Measurements from ENCODE around the gene KLRC4. TPM values are rescaled to one million over a fixed set of nuclear protein-coding genes. Genes with fewer than 3 reads are reported as not detected.

KLRC4 gene
- total and polyA plus RNA-seq, 2 of the 8 experiments (the other 6 are each of a cell fraction or from before 2014, with no cell fraction given) = not detected

DNA sequence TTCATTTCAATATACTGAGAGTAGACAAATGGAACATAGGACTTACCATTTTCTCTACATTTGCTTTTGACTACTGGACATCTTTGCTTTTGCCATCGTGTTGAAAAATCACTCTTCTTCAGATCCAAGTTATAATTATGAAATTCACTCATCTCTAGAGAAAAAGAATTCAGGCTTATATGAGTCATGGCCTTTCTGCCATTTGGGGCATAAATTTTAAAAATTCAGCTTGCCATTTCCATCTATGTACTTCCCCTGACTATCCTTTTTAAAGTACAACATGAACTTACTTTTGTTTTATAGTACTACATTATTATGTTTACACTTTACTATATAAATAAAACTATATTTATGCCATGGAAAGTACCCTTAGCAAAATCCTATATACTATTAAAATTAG lies 22.7 kb downstream of the KLRC4 start (continued):
- TF ChIP-seq, protein P1, sequence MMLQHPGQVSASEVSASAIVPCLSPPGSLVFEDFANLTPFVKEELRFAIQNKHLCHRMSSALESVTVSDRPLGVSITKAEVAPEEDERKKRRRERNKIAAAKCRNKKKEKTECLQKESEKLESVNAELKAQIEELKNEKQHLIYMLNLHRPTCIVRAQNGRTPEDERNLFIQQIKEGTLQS (IDR thresholded peaks at IDR 0.05; ENCODE audit: insufficient read depth, low read depth, low read length) = no peak
- no peak for TF ChIP-seq JUND (IDR thresholded peaks at IDR 0.05; ENCODE audit: low read length)

Measured in H1 (cell line).